ENCODE data around the gene ASTN1.

DNA sequence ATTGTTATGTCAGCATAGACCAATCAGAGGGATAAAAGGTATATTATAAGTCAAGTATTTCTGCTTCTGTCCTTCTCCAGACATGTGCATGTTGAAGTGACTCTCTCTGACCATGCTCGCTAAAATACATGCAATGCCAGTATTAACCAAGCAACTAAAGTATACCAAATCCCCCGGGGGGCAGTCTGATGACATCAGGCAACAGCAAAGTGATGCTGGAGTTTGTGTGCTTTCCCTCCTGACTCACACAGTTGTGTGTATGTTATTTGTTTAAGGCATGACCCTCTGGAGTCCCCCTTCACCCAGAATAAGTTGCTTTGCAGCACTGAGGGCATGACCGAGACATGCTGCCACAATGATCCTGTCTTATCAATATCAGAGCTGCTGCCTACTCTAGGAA lies 8.4 kb upstream of the ASTN1 start:
- no peak for TF ChIP-seq POLR2A (IDR thresholded peaks at IDR 0.05)
- TF ChIP-seq, protein P1, sequence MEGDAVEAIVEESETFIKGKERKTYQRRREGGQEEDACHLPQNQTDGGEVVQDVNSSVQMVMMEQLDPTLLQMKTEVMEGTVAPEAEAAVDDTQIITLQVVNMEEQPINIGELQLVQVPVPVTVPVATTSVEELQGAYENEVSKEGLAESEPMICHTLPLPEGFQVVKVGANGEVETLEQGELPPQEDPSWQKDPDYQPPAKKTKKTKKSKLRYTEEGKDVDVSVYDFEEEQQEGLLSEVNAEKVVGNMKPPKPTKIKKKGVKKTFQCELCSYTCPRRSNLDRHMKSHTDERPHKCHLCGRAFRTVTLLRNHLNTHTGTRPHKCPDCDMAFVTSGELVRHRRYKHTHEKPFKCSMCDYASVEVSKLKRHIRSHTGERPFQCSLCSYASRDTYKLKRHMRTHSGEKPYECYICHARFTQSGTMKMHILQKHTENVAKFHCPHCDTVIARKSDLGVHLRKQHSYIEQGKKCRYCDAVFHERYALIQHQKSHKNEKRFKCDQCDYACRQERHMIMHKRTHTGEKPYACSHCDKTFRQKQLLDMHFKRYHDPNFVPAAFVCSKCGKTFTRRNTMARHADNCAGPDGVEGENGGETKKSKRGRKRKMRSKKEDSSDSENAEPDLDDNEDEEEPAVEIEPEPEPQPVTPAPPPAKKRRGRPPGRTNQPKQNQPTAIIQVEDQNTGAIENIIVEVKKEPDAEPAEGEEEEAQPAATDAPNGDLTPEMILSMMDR (IDR thresholded peaks at IDR 0.05): no peak
